ENCODE results near the gene SGCA.

DNA sequence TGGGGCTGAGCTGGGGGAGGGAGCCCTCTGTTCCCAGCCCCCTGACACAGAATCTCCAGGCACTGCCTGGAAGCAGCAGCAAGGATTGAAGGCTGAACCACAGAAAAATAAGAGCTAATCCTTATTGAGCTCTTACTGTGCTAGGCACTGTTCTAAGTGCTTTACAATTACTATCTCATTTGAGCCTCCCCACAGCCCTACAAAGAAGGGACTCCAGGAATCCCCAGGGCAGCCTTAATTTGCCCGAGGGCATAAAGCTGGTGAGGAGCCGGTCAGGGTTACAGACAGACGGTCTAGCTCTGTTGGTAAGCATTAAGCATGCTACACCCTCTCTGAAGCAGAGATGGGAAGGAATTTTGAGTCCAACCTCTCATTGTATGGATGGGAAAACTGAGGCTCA lies 42.9 kb upstream of the SGCA start:
- TF ChIP-seq RFXAP (CRISPR knock-in tag; IDR thresholded peaks at IDR 0.05; ENCODE audit: borderline replicate concordance) (no peak), CTCF (CRISPR knock-in tag; IDR thresholded peaks at IDR 0.05) (no peak), ZBTB7A (CRISPR knock-in tag; IDR thresholded peaks at IDR 0.05) (no peak), ZSCAN20 (CRISPR knock-in tag; IDR thresholded peaks at IDR 0.05; ENCODE audit: borderline replicate concordance) (no peak), SUZ12 (IDR thresholded peaks at IDR 0.05; ENCODE audit: low read depth, low read length) (no peak), FOXP1 (IDR thresholded peaks at IDR 0.05) (no peak), FOXP1 (CRISPR knock-in tag; IDR thresholded peaks at IDR 0.05) (no peak), CEBPB (IDR thresholded peaks at IDR 0.05; ENCODE audit: borderline replicate concordance, low read depth, low read length) (no peak), YEATS4 (CRISPR knock-in tag; IDR thresholded peaks at IDR 0.05; ENCODE audit: borderline replicate concordance) (no peak), ZBTB40 (IDR thresholded peaks at IDR 0.05) (no peak), ZBTB40 (CRISPR knock-in tag; IDR thresholded peaks at IDR 0.05) (no peak), NFYB (CRISPR knock-in tag; IDR thresholded peaks at IDR 0.05) (no peak)
- TF ChIP-seq, protein P1, sequence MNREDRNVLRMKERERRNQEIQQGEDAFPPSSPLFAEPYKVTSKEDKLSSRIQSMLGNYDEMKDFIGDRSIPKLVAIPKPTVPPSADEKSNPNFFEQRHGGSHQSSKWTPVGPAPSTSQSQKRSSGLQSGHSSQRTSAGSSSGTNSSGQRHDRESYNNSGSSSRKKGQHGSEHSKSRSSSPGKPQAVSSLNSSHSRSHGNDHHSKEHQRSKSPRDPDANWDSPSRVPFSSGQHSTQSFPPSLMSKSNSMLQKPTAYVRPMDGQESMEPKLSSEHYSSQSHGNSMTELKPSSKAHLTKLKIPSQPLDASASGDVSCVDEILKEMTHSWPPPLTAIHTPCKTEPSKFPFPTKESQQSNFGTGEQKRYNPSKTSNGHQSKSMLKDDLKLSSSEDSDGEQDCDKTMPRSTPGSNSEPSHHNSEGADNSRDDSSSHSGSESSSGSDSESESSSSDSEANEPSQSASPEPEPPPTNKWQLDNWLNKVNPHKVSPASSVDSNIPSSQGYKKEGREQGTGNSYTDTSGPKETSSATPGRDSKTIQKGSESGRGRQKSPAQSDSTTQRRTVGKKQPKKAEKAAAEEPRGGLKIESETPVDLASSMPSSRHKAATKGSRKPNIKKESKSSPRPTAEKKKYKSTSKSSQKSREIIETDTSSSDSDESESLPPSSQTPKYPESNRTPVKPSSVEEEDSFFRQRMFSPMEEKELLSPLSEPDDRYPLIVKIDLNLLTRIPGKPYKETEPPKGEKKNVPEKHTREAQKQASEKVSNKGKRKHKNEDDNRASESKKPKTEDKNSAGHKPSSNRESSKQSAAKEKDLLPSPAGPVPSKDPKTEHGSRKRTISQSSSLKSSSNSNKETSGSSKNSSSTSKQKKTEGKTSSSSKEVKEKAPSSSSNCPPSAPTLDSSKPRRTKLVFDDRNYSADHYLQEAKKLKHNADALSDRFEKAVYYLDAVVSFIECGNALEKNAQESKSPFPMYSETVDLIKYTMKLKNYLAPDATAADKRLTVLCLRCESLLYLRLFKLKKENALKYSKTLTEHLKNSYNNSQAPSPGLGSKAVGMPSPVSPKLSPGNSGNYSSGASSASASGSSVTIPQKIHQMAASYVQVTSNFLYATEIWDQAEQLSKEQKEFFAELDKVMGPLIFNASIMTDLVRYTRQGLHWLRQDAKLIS (CRISPR knock-in tag; IDR thresholded peaks at IDR 0.05) = no peak
- TF ChIP-seq, protein P2, sequence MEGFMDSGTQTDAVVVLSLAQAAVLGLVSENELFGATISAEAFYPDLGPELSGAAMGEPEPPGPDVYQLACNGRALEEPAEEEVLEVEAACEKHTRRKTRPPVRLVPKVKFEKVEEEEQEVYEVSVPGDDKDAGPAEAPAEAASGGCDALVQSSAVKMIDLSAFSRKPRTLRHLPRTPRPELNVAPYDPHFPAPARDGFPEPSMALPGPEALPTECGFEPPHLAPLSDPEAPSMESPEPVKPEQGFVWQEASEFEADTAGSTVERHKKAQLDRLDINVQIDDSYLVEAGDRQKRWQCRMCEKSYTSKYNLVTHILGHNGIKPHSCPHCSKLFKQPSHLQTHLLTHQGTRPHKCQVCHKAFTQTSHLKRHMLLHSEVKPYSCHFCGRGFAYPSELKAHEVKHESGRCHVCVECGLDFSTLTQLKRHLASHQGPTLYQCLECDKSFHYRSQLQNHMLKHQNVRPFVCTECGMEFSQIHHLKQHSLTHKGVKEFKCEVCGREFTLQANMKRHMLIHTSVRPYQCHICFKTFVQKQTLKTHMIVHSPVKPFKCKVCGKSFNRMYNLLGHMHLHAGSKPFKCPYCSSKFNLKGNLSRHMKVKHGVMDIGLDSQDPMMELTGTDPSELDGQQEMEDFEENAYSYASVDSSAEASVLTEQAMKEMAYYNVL (CRISPR knock-in tag; IDR thresholded peaks at IDR 0.05; ENCODE audit: borderline replicate concordance) = no peak
- TF ChIP-seq, protein P3, sequence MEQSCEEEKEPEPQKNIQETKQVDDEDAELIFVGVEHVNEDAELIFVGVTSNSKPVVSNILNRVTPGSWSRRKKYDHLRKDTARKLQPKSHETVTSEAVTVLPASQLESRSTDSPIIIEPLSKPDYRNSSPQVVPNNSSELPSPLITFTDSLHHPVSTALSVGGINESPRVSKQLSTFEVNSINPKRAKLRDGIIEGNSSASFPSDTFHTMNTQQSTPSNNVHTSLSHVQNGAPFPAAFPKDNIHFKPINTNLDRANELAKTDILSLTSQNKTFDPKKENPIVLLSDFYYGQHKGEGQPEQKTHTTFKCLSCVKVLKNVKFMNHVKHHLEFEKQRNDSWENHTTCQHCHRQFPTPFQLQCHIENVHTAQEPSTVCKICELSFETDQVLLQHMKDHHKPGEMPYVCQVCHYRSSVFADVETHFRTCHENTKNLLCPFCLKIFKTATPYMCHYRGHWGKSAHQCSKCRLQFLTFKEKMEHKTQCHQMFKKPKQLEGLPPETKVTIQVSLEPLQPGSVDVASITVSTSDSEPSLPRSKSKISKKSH (CRISPR knock-in tag; IDR thresholded peaks at IDR 0.05; ENCODE audit: borderline replicate concordance) = no peak
